Uterus (tissue), 4 donors: ENCODE measurements around the gene NMS. TPM values are rescaled to one million over a fixed set of nuclear protein-coding genes. Genes with fewer than 3 reads are reported as not detected.

ENCODE experiments used
- DNase-seq, 2 donors: peaks; one replicate each; pipeline ENCODE4 v3.0.0-alpha.2; 2019 to 2020
- H3K27ac ChIP-seq, 2 donors: fragments of 200-600 bp; sonication (generic); 1 replicate in 1 of 2; 2 replicates in 1 of 2; pipeline ENCODE4 v1.5.1; 2016 to 2018
- H3K27me3 ChIP-seq, 2 donors: fragments of 200-600 bp; sonication (generic); one replicate each; pipeline ENCODE4 v1.5.1; 2018 to 2019; ENCODE audit warnings: control low read depth in 1 of 2
- H3K36me3 ChIP-seq, 2 donors: fragments of 200-600 bp; sonication (generic); one replicate each; pipeline ENCODE4 v1.5.1; 2019; ENCODE audit warnings: control low read depth in 1 of 2
- H3K4me1 ChIP-seq, 2 donors: fragments of 200-600 bp; sonication (generic); one replicate each; pipeline ENCODE4 v1.5.1; 2018 to 2019; ENCODE audit warnings: control low read depth in 1 of 2
- H3K4me3 ChIP-seq, 2 donors: fragments of 200-600 bp; sonication (generic); 1 replicate in 1 of 2; 2 replicates in 1 of 2; pipeline ENCODE4 v1.5.1; 2018 to 2019; ENCODE audit warnings: mild to moderate bottlenecking in 1 of 2
- H3K9me3 ChIP-seq, 2 donors: fragments of 200-600 bp; sonication (generic); one replicate each; pipeline ENCODE4 v1.5.1; 2019; ENCODE audit warnings: control low read depth in 1 of 2
- POLR2A ChIP-seq, 2 donors: fragments of 450-650 bp; IDR thresholded peaks; one replicate each; pipeline ENCODE4 v1.6.1; 2016; ENCODE audit warnings: antibody characterized with exemption in 2 of 2, mild to moderate bottlenecking in 1 of 2, moderate library complexity in 1 of 2
- intact Hi-C: fragments of 100-400 bp; cut with DNase I; formaldehyde crosslinking; loops from one replicate; pipeline ENCODE4 v1.15.1; 2023; ENCODE audit warnings: low total_unique reads
- total RNA-seq, 4 donors: library from RNA; depleted of rRNA in 3 of 4; stranded (reverse); fragments of >200 nt in 3 of 4; gene quantifications; one replicate each; pipeline versions ENCODE4 v1.1.0 to v1.2.4, GENCODE V29; 2014 to 2023
- TF ChIP-seq, protein P1 (sequence below), 4 experiments: fragments of 200-600 bp in 2 of 4; fragments of 450-650 bp in 2 of 4; sonication (generic) in 2 of 4; IDR thresholded peaks; one replicate each; pipeline ENCODE4 v1.5.1; 2016 to 2019; ENCODE audit warnings: antibody characterized with exemption in 4 of 4, mild to moderate bottlenecking in 2 of 4, moderate library complexity in 1 of 4
- donor health status: DM: yes; HTN: yes; CAD: no.

NMS gene
- total RNA-seq, 4 donors from 2014 or later, result not detected

DNA sequence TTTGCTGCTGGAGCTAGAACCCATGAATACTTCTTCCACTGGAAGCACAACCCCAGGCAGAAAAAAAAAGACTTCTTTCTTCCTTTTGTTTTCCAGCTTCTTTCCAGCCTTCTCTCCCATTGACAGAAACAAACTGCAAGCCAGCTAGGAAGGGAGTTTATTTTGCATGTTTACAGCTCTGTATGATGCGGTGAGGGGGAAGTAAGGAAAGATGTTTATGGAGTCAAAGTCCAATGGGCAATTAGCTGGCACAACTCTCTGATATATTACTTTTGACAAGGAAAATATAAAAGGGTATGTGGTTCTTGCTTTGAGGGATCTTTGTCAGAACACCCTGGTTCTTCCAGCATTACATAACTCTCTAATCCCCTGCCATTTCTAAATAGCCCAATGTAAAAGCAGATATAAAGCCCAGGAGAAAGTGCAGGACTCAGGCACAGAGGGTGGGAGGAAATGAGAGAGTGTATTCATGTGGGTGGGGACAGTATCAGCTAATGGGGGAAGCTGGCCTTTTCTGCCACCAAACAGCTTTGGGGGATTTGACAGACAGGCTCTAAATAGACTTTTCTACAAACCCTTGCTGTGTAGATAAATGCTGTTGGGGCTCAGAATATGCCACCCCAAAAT lies 9.3 kb upstream of the NMS start:
- Histone ChIP-seq H3K27ac (no peak overlapping the region), H3K27me3 (no peaks in the 10 kb centered on the region), H3K4me1 (no peaks in the 10 kb centered on the region), H3K9me3 (no peaks in the 10 kb centered on the region), H3K36me3 (no peaks in the 10 kb centered on the region), H3K4me3 (no peak overlapping the region)
- DNase-seq, result no peak
- intact Hi-C loops, result no loop called here
- no peak for TF ChIP-seq POLR2A (IDR thresholded peaks at IDR 0.05)
- TF ChIP-seq, protein P1, sequence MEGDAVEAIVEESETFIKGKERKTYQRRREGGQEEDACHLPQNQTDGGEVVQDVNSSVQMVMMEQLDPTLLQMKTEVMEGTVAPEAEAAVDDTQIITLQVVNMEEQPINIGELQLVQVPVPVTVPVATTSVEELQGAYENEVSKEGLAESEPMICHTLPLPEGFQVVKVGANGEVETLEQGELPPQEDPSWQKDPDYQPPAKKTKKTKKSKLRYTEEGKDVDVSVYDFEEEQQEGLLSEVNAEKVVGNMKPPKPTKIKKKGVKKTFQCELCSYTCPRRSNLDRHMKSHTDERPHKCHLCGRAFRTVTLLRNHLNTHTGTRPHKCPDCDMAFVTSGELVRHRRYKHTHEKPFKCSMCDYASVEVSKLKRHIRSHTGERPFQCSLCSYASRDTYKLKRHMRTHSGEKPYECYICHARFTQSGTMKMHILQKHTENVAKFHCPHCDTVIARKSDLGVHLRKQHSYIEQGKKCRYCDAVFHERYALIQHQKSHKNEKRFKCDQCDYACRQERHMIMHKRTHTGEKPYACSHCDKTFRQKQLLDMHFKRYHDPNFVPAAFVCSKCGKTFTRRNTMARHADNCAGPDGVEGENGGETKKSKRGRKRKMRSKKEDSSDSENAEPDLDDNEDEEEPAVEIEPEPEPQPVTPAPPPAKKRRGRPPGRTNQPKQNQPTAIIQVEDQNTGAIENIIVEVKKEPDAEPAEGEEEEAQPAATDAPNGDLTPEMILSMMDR (IDR thresholded peaks at IDR 0.05), result no peak

DNA sequence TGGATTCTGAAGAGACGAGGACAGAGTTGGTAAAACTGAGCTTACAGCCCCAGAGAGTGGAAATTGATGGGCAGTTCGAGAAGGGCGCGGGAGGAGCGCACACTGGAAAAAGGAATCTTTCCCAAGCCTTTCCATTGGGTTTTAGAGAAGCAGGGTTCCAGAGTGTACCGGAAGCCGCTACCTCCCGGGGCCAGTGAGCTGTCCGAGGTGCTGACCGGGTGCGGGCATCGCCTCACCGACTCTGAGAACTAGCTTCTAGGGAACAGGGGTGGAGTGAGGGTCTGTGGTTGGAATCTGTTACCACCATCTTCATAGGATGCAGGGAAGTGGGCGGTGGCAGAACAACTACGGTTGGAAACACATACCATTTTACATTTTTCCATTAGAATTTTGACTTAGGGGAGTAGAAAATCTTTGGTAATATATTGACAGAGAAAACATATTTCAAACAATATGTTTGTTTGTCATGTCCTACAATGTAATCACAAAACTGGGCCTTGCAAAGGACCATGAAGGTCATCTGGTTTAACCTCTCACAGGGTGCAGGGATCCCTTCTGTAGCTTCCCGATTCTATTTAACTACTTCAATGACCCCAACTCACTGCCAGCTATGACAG lies 724 bp downstream of the NMS start:
- TF ChIP-seq POLR2A (IDR thresholded peaks at IDR 0.05), result no peak
- TF ChIP-seq, protein P1 (IDR thresholded peaks at IDR 0.05), result no peak
- intact Hi-C loops, result no loop called here

DNA sequence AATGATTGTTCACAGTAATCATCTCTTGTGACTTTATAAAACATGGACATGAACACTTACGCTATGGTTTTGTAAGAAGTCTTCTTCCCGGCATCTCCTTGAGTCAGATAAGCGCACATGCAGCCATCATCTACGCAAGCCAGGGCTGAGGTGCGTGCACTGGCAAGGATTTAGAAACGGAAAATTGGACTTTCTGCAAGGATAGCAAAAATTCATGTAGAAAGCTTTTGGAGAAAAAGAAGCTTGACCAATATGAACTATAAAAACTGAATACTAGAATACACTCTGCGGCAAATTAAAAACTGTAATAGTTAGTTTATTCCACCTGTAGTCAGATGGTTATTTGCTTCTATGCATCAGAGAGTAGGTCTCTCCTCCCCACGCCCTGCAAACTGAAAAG lies 6.3 kb downstream of the NMS start:
- no peaks in the 10 kb centered on the region for H3K9me3 ChIP-seq
- H3K4me1 ChIP-seq, result no peaks in the 10 kb centered on the region
- H3K27ac ChIP-seq, result no peak overlapping the region
- intact Hi-C loops, result no loop called here
- H3K27me3 ChIP-seq, result no peaks in the 10 kb centered on the region
- H3K36me3 ChIP-seq, result no peaks in the 10 kb centered on the region
- DNase-seq, result no peak
- H3K4me3 ChIP-seq, result no peak overlapping the region
- TF ChIP-seq, protein P1 (IDR thresholded peaks at IDR 0.05), result no peak
- TF ChIP-seq POLR2A (IDR thresholded peaks at IDR 0.05), result no peak

More for the DNA sequence above, 724 bp downstream of the NMS start:
- Histone ChIP-seq H3K9me3 (no peaks in the 10 kb centered on the region), H3K27ac (no peak overlapping the region), H3K27me3 (no peaks in the 10 kb centered on the region), H3K4me1 (no peaks in the 10 kb centered on the region), H3K36me3 (no peaks in the 10 kb centered on the region), H3K4me3 (no peak overlapping the region)
- no peak for DNase-seq

DNA sequence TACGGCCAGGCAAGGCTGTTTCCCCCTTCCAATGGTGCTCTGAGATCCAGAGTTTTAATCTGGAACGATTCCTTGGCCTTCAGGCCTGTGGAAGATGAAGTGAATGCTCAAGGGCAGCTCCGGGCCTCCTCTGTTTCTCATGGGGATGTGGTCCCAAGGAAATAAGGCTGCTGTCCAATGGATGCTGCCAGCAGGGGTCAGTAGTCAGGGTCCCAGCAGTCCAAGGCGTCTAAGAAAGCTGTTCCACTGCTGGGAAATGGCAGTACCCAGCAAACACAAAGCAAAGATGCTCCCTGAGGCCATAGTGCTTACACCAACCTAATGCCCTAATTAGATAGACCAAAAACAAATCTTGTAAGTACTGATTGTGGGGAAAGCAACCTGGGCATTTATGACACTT lies 12.5 kb downstream of the NMS start:
- Histone ChIP-seq H3K4me1 (no peaks in the 10 kb centered on the region), H3K9me3 (no peaks in the 10 kb centered on the region), H3K27ac (no peak overlapping the region), H3K4me3 (no peak overlapping the region), H3K27me3 (no peaks in the 10 kb centered on the region), H3K36me3 (no peaks in the 10 kb centered on the region)
- TF ChIP-seq, protein P1 (IDR thresholded peaks at IDR 0.05), result no peak
- no peak for TF ChIP-seq POLR2A (IDR thresholded peaks at IDR 0.05)
- DNase-seq, result no peak
- intact Hi-C loops, result no loop called here

DNA sequence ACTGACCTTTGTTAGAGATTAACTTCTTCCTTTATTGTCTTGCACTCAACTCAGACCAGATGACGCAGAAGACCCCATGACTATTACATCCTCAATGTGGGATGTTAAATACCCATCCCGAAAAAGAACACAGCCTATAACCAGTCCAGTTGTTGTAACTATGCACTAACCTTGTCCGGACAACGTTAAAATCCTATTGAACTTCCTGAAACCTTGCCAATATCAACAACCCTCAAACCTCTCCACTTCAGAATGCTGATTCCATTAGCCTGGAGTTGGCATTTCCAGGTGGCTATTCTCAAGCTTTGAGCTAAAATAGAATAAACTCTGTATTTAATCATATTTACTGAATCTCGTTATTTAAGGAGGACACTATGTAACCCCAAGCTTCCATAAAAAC lies 13.6 kb downstream of the NMS start:
- no peak overlapping the region for H3K27ac ChIP-seq
- TF ChIP-seq, protein P1 (IDR thresholded peaks at IDR 0.05), result no peak
- no peak for TF ChIP-seq POLR2A (IDR thresholded peaks at IDR 0.05)
- H3K36me3 ChIP-seq, result no peaks in the 10 kb centered on the region
- intact Hi-C loops, result no loop called here
- no peaks in the 10 kb centered on the region for H3K27me3 ChIP-seq
- DNase-seq, result no peak
- H3K4me3 ChIP-seq, result no peak overlapping the region
- no peaks in the 10 kb centered on the region for H3K4me1 ChIP-seq
- no peaks in the 10 kb centered on the region for H3K9me3 ChIP-seq
